IPS-11a (cell line): ENCODE results near the gene CMTR1.
"Not testable (repeated sequence)": the region's sequence is repeated elsewhere in the genome, so short reads cannot be mapped to it uniquely, and the experiment has no call there.

Experiments
- H3K4me3 ChIP-seq: one replicate; pipeline ENCODE4 v1.5.1; 2013; ENCODE audit warnings: low read depth, low read length, control low read depth

The CMTR1 gene

DNA sequence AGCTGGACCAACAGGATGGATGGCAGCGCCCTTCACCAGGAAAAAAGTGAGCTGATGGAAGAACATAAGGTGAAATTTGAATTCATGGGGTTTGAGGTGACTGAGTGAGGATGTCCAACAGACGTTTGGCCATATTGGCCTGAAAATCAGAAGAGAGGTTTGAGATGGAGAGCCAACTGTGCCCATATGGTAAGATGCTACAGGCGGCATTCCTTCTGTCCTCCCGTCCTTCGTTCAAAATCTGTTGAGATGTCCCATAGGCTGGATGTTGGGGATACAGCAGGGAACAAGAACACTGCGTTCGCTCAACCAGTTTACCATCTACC is 468 bp upstream of the CMTR1 start:
- peak overlapping the region; percentile 83 for H3K4me3 ChIP-seq

DNA sequence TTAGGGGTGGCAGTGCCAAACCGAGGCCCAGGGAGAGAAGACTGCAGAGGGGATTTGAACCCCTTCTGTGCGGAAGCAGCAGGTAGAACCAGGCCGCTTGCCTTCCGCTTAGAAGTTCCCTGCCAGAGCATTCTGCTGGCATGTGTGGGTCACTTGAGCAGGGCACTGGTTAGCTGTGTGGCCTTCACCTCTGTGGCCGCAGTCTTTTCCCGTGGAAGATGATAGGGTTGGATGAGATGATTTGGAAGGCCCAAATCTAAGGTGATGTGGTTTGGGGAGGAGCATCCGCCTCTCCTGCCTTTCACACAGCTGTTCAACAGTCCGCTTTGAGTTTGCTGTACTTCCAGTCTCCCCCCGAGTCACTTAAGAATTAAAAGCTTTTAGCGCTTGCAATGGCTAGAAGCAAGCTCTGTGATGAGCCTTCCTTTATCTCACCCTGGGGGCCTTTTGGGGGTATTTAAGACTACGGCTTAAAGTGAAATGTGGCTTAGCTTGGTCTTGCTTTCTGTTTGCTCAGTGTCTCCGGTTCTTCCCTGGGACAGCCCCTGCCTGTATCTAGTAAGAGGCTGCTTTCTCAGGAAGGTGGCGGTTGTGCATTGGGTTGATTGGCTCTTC is 743 bp downstream of the CMTR1 start:
- peak overlapping the region; percentile 83 for H3K4me3 ChIP-seq

- H3K4me3 ChIP-seq = no peak overlapping the region
These were observed 2.4 kb downstream of the CMTR1 start for GRCh38 chr6:37435373-37435772.

GRCh38 chr6:37435816-37436215 is 2.8 kb downstream of the CMTR1 start:
- no peak overlapping the region for H3K4me3 ChIP-seq

DNA sequence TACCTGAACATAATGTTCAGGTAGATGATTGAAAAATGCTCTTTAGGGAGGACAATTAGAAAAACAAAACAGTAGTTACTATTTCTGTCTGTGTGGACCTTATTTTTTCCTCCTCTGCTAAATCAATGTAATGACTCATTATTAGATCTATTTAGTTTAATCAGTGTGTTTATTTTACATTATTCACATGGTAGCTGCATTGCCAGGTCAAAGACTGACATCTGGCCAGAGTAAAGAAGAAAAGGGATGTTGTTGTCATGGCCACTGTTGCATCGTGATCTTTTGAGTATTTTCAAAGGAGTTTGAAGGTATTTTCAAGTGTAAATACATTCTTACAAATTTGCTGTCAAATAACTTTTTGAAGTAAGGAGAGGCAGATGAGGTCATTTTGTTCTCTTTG is 5.9 kb downstream of the CMTR1 start:
- no peak overlapping the region for H3K4me3 ChIP-seq

DNA sequence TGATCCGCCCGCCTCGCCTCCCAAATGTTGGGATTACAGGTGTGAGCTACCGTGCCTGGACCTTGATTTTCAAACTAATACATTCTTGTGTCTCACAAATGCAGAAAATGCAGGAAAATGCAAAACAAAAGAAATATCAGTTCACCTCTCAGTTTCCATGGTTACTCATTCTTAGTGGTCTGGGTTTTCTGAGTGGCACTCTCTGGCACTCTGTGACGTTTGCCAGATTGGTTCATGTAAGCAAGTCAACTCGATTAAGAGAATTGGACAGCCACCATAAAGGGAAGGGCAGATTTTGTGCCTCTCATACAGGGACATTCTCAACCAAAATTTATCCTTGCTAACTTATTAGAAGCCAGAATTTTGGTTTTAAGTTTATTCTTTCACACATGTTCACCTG is 8.6 kb downstream of the CMTR1 start:
- no peak overlapping the region for H3K4me3 ChIP-seq

DNA sequence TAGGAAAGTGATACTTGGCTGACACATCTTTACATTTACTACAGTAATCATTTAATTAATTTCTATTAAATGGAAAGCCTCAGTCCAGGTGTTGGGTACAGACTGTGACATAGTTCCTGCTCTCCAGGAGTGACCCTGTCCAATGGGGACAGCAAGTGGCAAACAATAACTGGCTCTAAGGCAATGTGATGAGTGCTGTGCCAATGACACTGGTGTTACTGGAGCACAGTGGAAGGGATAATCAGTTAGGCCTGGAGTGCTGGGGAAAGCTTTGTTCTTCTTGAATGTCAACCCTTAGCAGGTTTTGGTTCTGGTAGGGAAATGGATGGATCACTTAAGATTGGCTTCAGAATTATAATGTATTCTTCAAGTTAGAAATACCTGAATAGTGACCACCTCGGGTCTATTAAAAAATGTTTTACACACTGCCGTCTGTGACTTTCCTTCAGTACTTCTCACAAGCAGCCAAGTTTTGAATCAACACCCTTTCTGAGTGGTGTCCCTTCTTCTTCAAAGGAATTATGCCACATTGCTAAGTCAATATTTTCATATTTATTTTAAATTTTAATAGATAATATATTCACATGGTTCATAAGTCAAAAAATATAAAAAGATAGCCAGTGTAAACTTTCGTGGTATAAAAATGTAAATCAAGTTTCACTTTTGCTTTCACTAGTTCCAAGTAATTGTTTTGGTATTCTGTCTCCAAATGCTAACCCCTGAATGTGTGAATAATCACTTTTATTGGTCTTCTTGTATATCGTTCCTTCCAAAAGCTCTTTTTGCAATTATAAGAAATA is 9.6 kb downstream of the CMTR1 start:
- no peak overlapping the region for H3K4me3 ChIP-seq

DNA sequence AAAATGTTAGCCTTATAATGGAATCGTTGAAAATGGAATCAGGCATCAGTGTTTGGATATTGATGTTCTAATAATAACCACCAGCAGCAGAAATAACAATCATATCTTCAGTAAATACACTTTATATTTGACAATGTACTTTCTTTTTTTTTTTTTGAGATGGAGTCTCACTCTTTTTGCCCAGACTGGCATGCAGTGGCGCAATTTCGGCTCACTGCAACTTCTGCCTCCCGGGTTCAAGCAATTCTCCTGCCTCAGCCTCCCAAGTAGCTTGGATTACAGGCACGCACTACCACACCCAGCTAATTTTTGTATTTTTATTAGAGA is 10.2 kb downstream of the CMTR1 start:
- not testable (repeated sequence) for H3K4me3 ChIP-seq

GRCh38 chr6:37449984-37450383 is 17.0 kb downstream of the CMTR1 start:
- no peak overlapping the region for H3K4me3 ChIP-seq

GRCh38 chr6:37451441-37452193 is 18.6 kb downstream of the CMTR1 start:
- no peak overlapping the region for H3K4me3 ChIP-seq

GRCh38 chr6:37452522-37452921 is 19.5 kb downstream of the CMTR1 start:
- no peak overlapping the region for H3K4me3 ChIP-seq

DNA sequence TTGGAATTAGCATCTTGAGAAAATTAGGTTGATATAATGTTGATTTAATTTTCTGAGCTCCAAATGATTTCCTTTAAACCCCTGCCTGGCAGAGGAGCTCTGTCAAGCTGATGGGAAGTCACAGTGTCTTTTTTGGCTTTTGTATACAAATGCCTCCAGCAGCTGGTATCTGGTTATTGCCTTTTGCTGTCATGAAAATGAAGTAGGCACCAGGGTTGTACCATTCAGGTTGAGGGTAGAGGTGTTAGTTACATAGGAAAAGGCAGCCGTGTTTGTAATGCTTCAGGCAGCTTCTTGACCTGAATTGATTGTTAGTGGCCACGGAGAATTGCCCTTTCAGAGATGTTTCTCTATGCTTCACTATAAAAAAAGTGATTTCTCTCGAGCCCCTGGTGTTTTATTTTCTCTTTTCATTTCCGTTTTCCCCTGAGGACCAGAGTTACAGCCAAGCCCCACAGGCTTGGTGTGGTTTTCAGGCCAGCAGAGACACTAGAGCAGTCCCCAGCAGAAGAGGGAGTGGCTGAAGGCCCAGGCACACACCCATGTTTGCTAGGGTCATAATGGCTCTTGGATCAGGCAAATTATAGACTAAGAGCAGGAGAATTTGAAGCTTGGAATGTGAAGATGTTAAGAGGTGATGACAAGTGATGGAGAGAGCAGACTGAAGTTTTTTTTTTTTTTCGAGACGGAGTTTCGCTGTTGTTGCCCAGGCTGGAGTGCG is 21.6 kb downstream of the CMTR1 start:
- H3K4me3 ChIP-seq = no peak overlapping the region

GRCh38 chr6:37456126-37456525 is 23.1 kb downstream of the CMTR1 start:
- no peak overlapping the region for H3K4me3 ChIP-seq

DNA sequence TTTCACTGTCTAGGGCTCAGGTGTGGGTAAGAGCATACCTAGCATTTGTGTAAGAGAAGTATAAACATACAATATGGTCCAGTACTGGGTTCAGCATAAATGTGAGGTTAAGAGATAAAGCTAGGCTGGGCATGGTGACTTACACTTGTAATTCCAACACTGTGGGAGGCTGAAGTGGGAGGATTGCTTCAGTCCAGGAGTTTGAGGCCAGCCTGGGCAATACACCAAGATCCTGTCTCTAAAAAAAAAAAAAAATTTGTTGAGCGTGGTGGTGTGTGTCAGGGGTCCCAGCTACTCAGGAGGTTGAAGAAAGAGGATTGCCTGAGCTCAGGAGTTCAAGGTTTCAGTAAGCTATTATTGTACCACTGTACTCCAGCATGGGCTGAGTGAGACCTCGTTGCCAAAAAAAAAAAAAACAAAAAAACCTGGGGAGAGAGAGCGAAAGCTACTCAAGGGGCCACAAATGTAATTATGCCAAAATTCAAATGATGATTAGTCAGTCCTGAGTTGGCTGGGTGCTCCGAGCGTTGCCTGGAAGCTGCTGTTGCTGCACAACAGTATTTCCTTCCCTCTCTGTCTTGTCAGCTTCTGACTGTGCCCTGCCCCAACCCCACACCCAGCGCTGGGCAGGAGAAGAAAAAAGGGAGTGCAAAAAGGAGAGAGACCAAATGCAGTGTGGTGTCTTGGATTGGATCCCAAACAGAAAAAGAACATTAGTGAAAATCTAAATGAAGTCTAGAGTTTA is 24.0 kb downstream of the CMTR1 start:
- no peak overlapping the region for H3K4me3 ChIP-seq

DNA sequence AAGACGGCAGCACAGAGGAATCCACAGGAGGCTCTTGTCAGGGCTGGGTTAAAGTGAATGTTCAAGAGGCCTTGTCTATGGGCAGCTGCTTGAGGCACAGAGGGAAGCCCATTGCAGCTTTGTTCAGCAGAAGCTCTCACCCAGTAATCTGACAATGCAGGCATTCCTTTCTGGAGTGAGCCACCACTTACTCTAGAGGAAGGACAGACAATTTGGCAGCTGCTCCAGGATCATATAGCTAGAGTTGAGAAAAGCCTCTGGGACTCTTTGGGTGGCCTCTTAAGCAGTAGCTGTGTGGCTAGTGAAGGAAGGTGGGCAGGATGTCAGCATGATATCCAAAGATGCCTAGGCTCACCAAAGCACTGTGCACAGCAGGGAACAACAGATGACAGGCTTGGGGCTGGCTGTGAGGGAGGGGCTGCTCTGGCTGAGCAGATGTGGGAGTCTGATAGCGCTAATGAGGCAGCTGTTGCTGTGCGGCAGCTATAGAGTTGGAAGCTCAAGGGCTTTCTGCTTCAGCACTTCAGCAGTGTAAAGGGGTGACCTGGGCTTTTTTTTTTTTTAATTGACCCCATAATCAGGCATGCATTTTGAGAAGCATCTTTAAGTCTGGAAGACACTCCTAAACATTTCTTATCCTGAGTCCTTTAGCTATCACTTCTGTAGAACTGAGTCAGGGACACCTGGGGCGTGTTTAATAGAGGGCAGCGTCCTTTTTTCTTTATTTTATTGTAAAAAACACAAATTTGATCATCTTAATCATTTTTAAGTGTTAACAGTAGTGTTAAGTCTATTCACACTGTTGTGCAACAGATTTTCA is 27.2 kb downstream of the CMTR1 start:
- no peak overlapping the region for H3K4me3 ChIP-seq

- no peak overlapping the region for H3K4me3 ChIP-seq
These were observed 27.8 kb downstream of the CMTR1 start for GRCh38 chr6:37460805-37461204.

- H3K4me3 ChIP-seq = no peak overlapping the region
These were observed 30.1 kb downstream of the CMTR1 start for GRCh38 chr6:37463110-37463509.

- H3K4me3 ChIP-seq = no peak overlapping the region
These were observed 34.7 kb downstream of the CMTR1 start for GRCh38 chr6:37467718-37468117.

GRCh38 chr6:37473364-37474095 is 40.5 kb downstream of the CMTR1 start:
- H3K4me3 ChIP-seq = no peak overlapping the region
